HEK293T (cell line): ENCODE data around the gene ILKAP.

ENCODE experiments used
- BHLHE40 ChIP-seq: fragments of 450-650 bp; IDR thresholded peaks from 2 replicates; pipeline ENCODE4 v1.6.1; 2016; ENCODE audit warnings: mild to moderate bottlenecking, moderate library complexity, borderline replicate concordance
- ELF4 ChIP-seq: fragments of 450-650 bp; IDR thresholded peaks from 2 replicates; pipeline ENCODE4 v1.6.1; 2017; ENCODE audit warnings: antibody characterized with exemption
- SP1 ChIP-seq: fragments of 450-650 bp; IDR thresholded peaks from 2 replicates; pipeline ENCODE4 v1.6.1; 2017
- SUZ12 ChIP-seq: fragments of 450-650 bp; IDR thresholded peaks from 2 replicates; pipeline ENCODE4 v1.6.1; 2016; ENCODE audit warnings: mild to moderate bottlenecking
- TARDBP ChIP-seq: fragments of 450-650 bp; IDR thresholded peaks from 2 replicates; pipeline ENCODE4 v1.6.1; 2016
- ZNF384 ChIP-seq: fragments of 450-650 bp; IDR thresholded peaks from 2 replicates; pipeline ENCODE4 v1.6.1; 2016

DNA sequence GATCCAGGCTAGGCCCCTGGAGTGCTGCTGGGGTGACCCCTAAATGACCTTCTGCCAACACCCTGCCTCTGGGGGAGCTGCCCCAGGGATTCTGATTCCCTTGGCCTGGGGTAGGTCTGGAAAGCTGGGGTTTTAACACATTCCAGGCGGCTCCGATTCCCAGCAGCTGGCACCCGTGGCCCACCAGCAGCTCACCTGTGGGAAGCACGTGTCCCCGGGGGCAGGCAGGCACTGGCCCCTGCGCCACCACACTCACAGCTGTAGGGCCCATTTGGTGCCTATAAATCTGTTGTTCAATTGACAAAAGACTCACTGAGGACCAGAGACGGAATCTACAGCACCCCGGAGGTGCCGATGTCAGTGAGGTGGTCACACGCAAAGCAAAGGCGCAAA lies 69.1 kb downstream of the ILKAP start:
- TF ChIP-seq ELF4 (no peak), SP1 (no peak), BHLHE40 (no peak), ZNF384 (no peak), TARDBP (no peak), SUZ12 (no peak)
